ENCODE results near the gene ABCA1.

Gene ABCA1

DNA sequence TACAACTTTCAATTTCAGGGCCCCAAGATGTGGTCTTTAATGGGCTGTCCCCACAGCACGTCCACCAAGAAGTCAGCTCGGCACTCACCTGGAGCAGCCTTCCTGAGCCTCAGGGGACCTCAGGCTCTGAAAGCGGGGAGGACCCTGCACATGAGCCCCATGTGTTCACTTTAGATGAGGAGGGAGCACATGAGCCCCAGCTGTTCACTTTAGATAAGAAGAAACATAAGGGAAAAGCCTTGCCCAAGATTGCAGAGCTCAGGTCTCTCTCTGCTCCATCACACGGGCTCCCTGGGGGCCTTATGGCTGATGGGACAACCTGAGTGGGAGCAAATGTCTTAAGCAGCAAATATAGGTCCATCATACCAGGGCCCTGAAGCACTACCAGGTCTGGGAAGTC, 107.6 kb downstream of the ABCA1 start:
- Histone ChIP-seq H3K9me3 (replicated peaks in 1 of 2; ENCODE audit: control insufficient read depth in 2 of 2, insufficient read depth in 1 of 2, low read depth in 1 of 2, low read length in 2 of 2) (no peaks in the 10 kb centered on the region), H3K4me1 (ENCODE audit: control insufficient read depth in 2 of 2, insufficient read depth in 1 of 2, low read depth in 1 of 2, low read length in 2 of 2) (no peaks in the 10 kb centered on the region), H3K36me3 (replicated peaks in 1 of 2; ENCODE audit: control insufficient read depth in 2 of 2, insufficient read depth in 2 of 2, low read length in 2 of 2) (peaks cover 69 to 98% of the 10 kb centered on the region in 2 donors), H3K23ac (ENCODE audit: low read depth, low read length, poor library complexity) (no peak overlapping the region), H3K27ac (replicated peaks; ENCODE audit: low read length) (no peak overlapping the region), H3K9ac (ENCODE audit: low read depth, low read length, poor library complexity) (no peak overlapping the region), H4K91ac (ENCODE audit: low read depth, low read length, poor library complexity) (no peak overlapping the region), H2BK120ac (ENCODE audit: low read depth, low read length) (no peak overlapping the region), H2AFZ (ENCODE audit: low read length) (no peak overlapping the region), H2BK15ac (ENCODE audit: low read length) (no peak overlapping the region), H4K8ac (ENCODE audit: low read depth, low read length) (no peak overlapping the region), H2BK12ac (ENCODE audit: low read length) (no peak overlapping the region), H3K14ac (ENCODE audit: low read length) (no peak overlapping the region), H3K4me3 (ENCODE audit: low read length in 2 of 2) (no peak overlapping the region), H2AK5ac (ENCODE audit: low read depth, low read length) (no peak overlapping the region), H2BK5ac (ENCODE audit: low read length) (no peak overlapping the region), H3K4me2 (ENCODE audit: insufficient read depth, low read length, poor library complexity, severe bottlenecking) (no peak overlapping the region), H3K27me3 (ENCODE audit: control insufficient read depth in 3 of 3, insufficient read depth in 3 of 3, low read depth in 1 of 3, low read length in 3 of 3) (no peaks in the 10 kb centered on the region), H3K4ac (ENCODE audit: low read length) (no peak overlapping the region), H3K79me1 (ENCODE audit: low read depth, low read length) (no peaks in the 10 kb centered on the region), H3K18ac (ENCODE audit: low read length) (no peak overlapping the region)
- no peak for DNase-seq (ENCODE audit: low spot score)
- WGBS, 2 donors (ENCODE audit: extremely low coverage in 2 of 2, insufficient read length in 2 of 2, insufficient replicate concordance in 1 of 2) = no CpG with 5 or more reads among the region's 4 CpGs

DNA sequence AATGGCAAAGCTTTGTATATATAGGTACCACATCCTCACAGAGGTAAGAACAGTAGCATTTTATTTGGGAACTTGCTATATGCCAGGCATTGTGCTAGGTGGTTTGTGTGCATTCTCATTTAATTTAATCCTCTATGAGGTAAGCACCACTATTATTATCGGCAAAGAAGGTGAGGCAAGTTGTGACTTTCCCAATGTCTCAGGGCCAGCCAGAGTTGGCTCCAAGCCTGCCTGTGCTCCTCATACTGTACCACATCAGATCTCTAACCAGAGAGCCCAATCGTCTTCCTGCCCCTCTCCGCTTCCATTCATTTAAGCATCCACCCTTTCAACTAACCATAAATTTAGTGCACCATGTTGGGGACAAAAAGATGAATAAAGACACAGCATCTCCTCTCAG, 108.9 kb downstream of the ABCA1 start:
- no peak overlapping the region for H2BK120ac ChIP-seq (ENCODE audit: low read depth, low read length)
- no peaks in the 10 kb centered on the region for H3K79me1 ChIP-seq (ENCODE audit: low read depth, low read length)
- no peak for DNase-seq (ENCODE audit: low spot score)
- peaks cover 67 to 98% of the 10 kb centered on the region in 2 donors for H3K36me3 ChIP-seq (replicated peaks in 1 of 2; ENCODE audit: control insufficient read depth in 2 of 2, insufficient read depth in 2 of 2, low read length in 2 of 2)
- no peak overlapping the region for H3K4ac ChIP-seq (ENCODE audit: low read length)
- H3K4me2 ChIP-seq (ENCODE audit: insufficient read depth, low read length, poor library complexity, severe bottlenecking) = no peak overlapping the region
- no peak overlapping the region for H3K18ac ChIP-seq (ENCODE audit: low read length)
- H3K9me3 ChIP-seq (replicated peaks in 1 of 2; ENCODE audit: control insufficient read depth in 2 of 2, insufficient read depth in 1 of 2, low read depth in 1 of 2, low read length in 2 of 2) = no peaks in the 10 kb centered on the region
- no peaks in the 10 kb centered on the region for H3K27me3 ChIP-seq (ENCODE audit: control insufficient read depth in 3 of 3, insufficient read depth in 3 of 3, low read depth in 1 of 3, low read length in 3 of 3)
- no peak overlapping the region for H3K4me3 ChIP-seq (ENCODE audit: low read length in 2 of 2)
- no CpG with 5 or more reads among the region's 3 CpGs for WGBS, 2 donors (ENCODE audit: extremely low coverage in 2 of 2, insufficient read length in 2 of 2, insufficient replicate concordance in 1 of 2)
- H2BK15ac ChIP-seq (ENCODE audit: low read length) = no peak overlapping the region
- H2AK5ac ChIP-seq (ENCODE audit: low read depth, low read length) = no peak overlapping the region
- H2AFZ ChIP-seq (ENCODE audit: low read length) = no peak overlapping the region
- no peak overlapping the region for H2BK5ac ChIP-seq (ENCODE audit: low read length)
- H2BK12ac ChIP-seq (ENCODE audit: low read length) = no peak overlapping the region
- no peak overlapping the region for H3K14ac ChIP-seq (ENCODE audit: low read length)
- no peak overlapping the region for H3K27ac ChIP-seq (replicated peaks; ENCODE audit: low read length)
- H4K91ac ChIP-seq (ENCODE audit: low read depth, low read length, poor library complexity) = no peak overlapping the region
- H3K4me1 ChIP-seq (ENCODE audit: control insufficient read depth in 2 of 2, insufficient read depth in 1 of 2, low read depth in 1 of 2, low read length in 2 of 2) = no peaks in the 10 kb centered on the region
- no peak overlapping the region for H4K8ac ChIP-seq (ENCODE audit: low read depth, low read length)
- H3K9ac ChIP-seq (ENCODE audit: low read depth, low read length, poor library complexity) = no peak overlapping the region
- no peak overlapping the region for H3K23ac ChIP-seq (ENCODE audit: low read depth, low read length, poor library complexity)

DNA sequence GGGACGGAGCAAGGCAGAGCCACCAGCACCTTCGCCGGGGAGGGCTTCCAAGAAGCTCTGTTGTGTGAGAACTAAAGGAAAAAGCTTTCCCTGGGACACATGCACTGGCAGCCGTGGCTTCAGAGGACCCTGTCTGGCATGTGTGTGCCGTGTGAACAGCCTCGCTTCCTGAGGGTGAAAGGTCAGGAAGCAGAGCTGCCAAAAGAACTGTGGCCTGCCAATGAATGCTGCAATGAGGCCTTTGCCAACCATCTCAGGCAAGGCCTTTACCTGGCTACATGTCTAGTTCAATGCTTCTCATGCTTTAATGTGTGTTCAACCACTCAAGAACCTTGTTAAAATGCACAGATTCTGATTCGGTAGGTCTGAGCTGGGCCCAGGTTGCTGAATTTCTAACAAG, 110.5 kb downstream of the ABCA1 start:
- Histone ChIP-seq H3K9me3 (replicated peaks in 1 of 2; ENCODE audit: control insufficient read depth in 2 of 2, insufficient read depth in 1 of 2, low read depth in 1 of 2, low read length in 2 of 2) (no peaks in the 10 kb centered on the region), H3K79me1 (ENCODE audit: low read depth, low read length) (no peaks in the 10 kb centered on the region)
- WGBS, 2 donors (ENCODE audit: extremely low coverage in 2 of 2, insufficient read length in 2 of 2, insufficient replicate concordance in 1 of 2) = no CpG with 5 or more reads among the region's 7 CpGs

DNA sequence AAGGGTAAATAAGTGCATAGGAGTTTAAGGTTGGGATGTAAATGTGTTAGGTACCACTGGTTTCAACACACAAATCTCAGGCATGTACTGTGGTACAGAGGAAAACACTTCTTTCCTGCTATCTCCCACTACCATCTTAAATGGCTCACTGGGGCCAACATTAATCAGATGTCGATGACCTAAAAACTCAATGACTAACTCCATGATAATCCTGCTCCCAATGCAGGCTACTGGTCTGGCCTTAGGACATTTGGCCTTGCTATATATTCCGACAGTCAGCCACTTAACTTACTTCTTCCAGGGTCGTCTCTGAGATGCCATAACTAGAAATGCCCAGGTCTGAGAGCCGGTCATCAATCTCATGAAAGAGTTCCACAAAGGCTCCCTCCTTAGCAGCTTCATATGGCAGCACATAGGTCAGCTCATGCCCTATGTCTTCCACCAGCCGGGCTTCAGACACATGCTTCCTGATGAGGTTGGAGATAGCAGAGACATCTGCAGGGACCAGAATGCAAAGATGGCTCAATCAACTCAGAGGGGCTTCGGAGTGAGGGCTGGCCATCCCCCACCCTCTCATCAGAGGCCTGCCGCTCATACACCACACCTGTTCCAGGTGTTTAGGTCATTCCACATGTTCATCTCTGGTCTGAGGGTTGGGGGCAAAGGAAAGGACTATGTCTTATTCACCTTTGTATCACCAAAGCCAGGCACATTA, 111.9 kb downstream of the ABCA1 start:
- H2BK15ac ChIP-seq (ENCODE audit: low read length) = no peak overlapping the region
- no peak overlapping the region for H4K91ac ChIP-seq (ENCODE audit: low read depth, low read length, poor library complexity)
- no peaks in the 10 kb centered on the region for H3K79me1 ChIP-seq (ENCODE audit: low read depth, low read length)
- H3K4me3 ChIP-seq (ENCODE audit: low read length in 2 of 2) = no peak overlapping the region
- no peak overlapping the region for H2AK5ac ChIP-seq (ENCODE audit: low read depth, low read length)
- no peak overlapping the region for H2BK12ac ChIP-seq (ENCODE audit: low read length)
- DNase-seq (ENCODE audit: low spot score) = no peak
- H3K36me3 ChIP-seq (replicated peaks in 1 of 2; ENCODE audit: control insufficient read depth in 2 of 2, insufficient read depth in 2 of 2, low read length in 2 of 2) = peaks cover 62 to 98% of the 10 kb centered on the region in 2 donors
- H3K4ac ChIP-seq (ENCODE audit: low read length) = no peak overlapping the region
- no peak overlapping the region for H3K27ac ChIP-seq (replicated peaks; ENCODE audit: low read length)
- H4K8ac ChIP-seq (ENCODE audit: low read depth, low read length) = no peak overlapping the region
- H3K9ac ChIP-seq (ENCODE audit: low read depth, low read length, poor library complexity) = no peak overlapping the region
- H3K4me2 ChIP-seq (ENCODE audit: insufficient read depth, low read length, poor library complexity, severe bottlenecking) = no peak overlapping the region
- H2BK5ac ChIP-seq (ENCODE audit: low read length) = no peak overlapping the region
- H3K14ac ChIP-seq (ENCODE audit: low read length) = no peak overlapping the region
- H2AFZ ChIP-seq (ENCODE audit: low read length) = no peak overlapping the region
- WGBS, 2 donors (ENCODE audit: extremely low coverage in 2 of 2, insufficient read length in 2 of 2, insufficient replicate concordance in 1 of 2) = no CpG with 5 or more reads among the region's 7 CpGs
- H3K23ac ChIP-seq (ENCODE audit: low read depth, low read length, poor library complexity) = no peak overlapping the region
- no peaks in the 10 kb centered on the region for H3K27me3 ChIP-seq (ENCODE audit: control insufficient read depth in 3 of 3, insufficient read depth in 3 of 3, low read depth in 1 of 3, low read length in 3 of 3)
- no peaks in the 10 kb centered on the region for H3K9me3 ChIP-seq (replicated peaks in 1 of 2; ENCODE audit: control insufficient read depth in 2 of 2, insufficient read depth in 1 of 2, low read depth in 1 of 2, low read length in 2 of 2)
- no peak overlapping the region for H3K18ac ChIP-seq (ENCODE audit: low read length)
- H2BK120ac ChIP-seq (ENCODE audit: low read depth, low read length) = no peak overlapping the region
- no peaks in the 10 kb centered on the region for H3K4me1 ChIP-seq (ENCODE audit: control insufficient read depth in 2 of 2, insufficient read depth in 1 of 2, low read depth in 1 of 2, low read length in 2 of 2)

More for the DNA sequence above, 110.5 kb downstream of the ABCA1 start:
- Histone ChIP-seq H2BK15ac (ENCODE audit: low read length) (no peak overlapping the region), H2AK5ac (ENCODE audit: low read depth, low read length) (no peak overlapping the region), H4K91ac (ENCODE audit: low read depth, low read length, poor library complexity) (no peak overlapping the region), H3K23ac (ENCODE audit: low read depth, low read length, poor library complexity) (no peak overlapping the region), H2AFZ (ENCODE audit: low read length) (no peak overlapping the region), H2BK5ac (ENCODE audit: low read length) (no peak overlapping the region), H3K9ac (ENCODE audit: low read depth, low read length, poor library complexity) (no peak overlapping the region), H2BK120ac (ENCODE audit: low read depth, low read length) (no peak overlapping the region), H3K27me3 (ENCODE audit: control insufficient read depth in 3 of 3, insufficient read depth in 3 of 3, low read depth in 1 of 3, low read length in 3 of 3) (no peaks in the 10 kb centered on the region), H3K4me2 (ENCODE audit: insufficient read depth, low read length, poor library complexity, severe bottlenecking) (no peak overlapping the region), H3K4me1 (ENCODE audit: control insufficient read depth in 2 of 2, insufficient read depth in 1 of 2, low read depth in 1 of 2, low read length in 2 of 2) (no peaks in the 10 kb centered on the region), H3K14ac (ENCODE audit: low read length) (no peak overlapping the region), H3K36me3 (replicated peaks in 1 of 2; ENCODE audit: control insufficient read depth in 2 of 2, insufficient read depth in 2 of 2, low read length in 2 of 2) (peaks cover 65 to 97% of the 10 kb centered on the region in 2 donors), H3K4me3 (ENCODE audit: low read length in 2 of 2) (no peak overlapping the region), H3K4ac (ENCODE audit: low read length) (no peak overlapping the region), H4K8ac (ENCODE audit: low read depth, low read length) (no peak overlapping the region), H3K18ac (ENCODE audit: low read length) (no peak overlapping the region), H2BK12ac (ENCODE audit: low read length) (no peak overlapping the region), H3K27ac (replicated peaks; ENCODE audit: low read length) (no peak overlapping the region)
- DNase-seq (ENCODE audit: low spot score) = no peak

Data from neuronal stem cell (in vitro differentiated cells).